Measurements from ENCODE around the gene NOP14. TPM values are rescaled to one million over a fixed set of nuclear protein-coding genes. Genes with fewer than 3 reads are reported as not detected.

The NOP14 gene
- total and polyA plus RNA-seq, 2 of the 8 experiments (the other 6 are each of a cell fraction or from before 2014, with no cell fraction given) = 8.6 to 45.3 TPM

DNA sequence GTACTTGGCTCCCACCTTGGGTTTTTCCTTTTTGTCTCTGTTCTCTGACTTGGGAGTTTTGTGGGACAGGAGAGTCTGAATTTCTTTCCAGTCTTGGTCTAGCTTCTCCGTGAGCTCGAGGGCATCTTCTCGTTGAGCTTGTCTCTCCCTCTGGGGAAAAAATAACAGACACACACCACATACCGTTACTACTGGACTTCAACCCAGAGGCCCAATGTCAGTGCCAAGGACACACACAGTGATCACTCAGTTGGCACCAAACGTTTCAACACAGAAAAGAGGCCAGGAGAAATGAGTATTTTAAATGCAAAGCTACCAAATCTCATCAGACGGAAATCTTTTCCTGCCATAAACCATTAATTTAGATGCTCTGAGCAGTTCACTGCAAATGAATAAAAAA lies 9.7 kb downstream of the NOP14 start:
- H3K79me2 ChIP-seq (ENCODE audit: control insufficient read depth in 1 of 2, insufficient read depth in 2 of 2, low read length in 2 of 2) = peaks cover 0 to 13% of the 10 kb centered on the region in 2 experiments; a peak in 3 of 4 replicates

More for the DNA sequence above, 9.7 kb downstream of the NOP14 start:
- no peak for TF ChIP-seq NANOG (IDR thresholded peaks at IDR 0.05; ENCODE audit: insufficient read depth, low read depth, low read length, poor library complexity, severe bottlenecking)
- no peak for TF ChIP-seq CBX8 (IDR thresholded peaks at IDR 0.05; ENCODE audit: borderline replicate concordance, low read depth, low read length)
- no peak for TF ChIP-seq SP1 (IDR thresholded peaks at IDR 0.05; ENCODE audit: low read depth, low read length)
- TF ChIP-seq RAD21 (IDR thresholded peaks at IDR 0.05 in 1 of 2, conservative IDR thresholded peaks at IDR 0.05 in 1 of 2; ENCODE audit: low read depth in 2 of 2, low read length in 2 of 2) = no peak
- TF ChIP-seq CTBP2 (IDR thresholded peaks at IDR 0.05; ENCODE audit: borderline replicate concordance, insufficient read depth, insufficient read length, low read length) = no peak
- TF ChIP-seq SAP30 (IDR thresholded peaks at IDR 0.05; ENCODE audit: insufficient read depth, insufficient replicate concordance, low read length) = no peak
- Histone ChIP-seq H3K36me3 (ENCODE audit: control insufficient read depth in 2 of 4, insufficient read depth in 4 of 4, low read length in 3 of 4) (peaks cover 57 to 86% (median 75%) of the 10 kb centered on the region in 4 experiments), H4K20me1 (replicated peaks in 1 of 2; ENCODE audit: control insufficient read depth in 1 of 2, insufficient read depth in 2 of 2, low read length in 2 of 2) (peaks cover 0 to 10% of the 10 kb centered on the region in 2 experiments), H3K14ac (ENCODE audit: insufficient read length) (no peak overlapping the region), H3K4me2 (ENCODE audit: insufficient read depth in 1 of 2, low read depth in 2 of 2, low read length in 2 of 2) (no peak overlapping the region), H3K27ac (ENCODE audit: low read depth, low read length) (no peak overlapping the region), H3K4me3 (ENCODE audit: extremely low read depth in 1 of 4, insufficient read depth in 2 of 4, low read depth in 3 of 4, low read length in 4 of 4) (no peak overlapping the region), H4K5ac (ENCODE audit: insufficient read length, low read depth, low read length) (no peak overlapping the region), H4K8ac (ENCODE audit: extremely low read depth, insufficient read depth, low read length) (no peak overlapping the region), H3K18ac (ENCODE audit: extremely low read depth, low read length) (no peak overlapping the region), H2BK12ac (ENCODE audit: low read depth, low read length) (no peak overlapping the region), H2AFZ (ENCODE audit: low read length) (no peak overlapping the region), H3K79me1 (ENCODE audit: low read depth, low read length) (peaks cover 2% of the 10 kb centered on the region; the same call in 1 of the 2 replicates), H3K4me1 (replicated peaks in 1 of 4; ENCODE audit: control insufficient read depth in 3 of 4, insufficient read depth in 4 of 4, low read length in 3 of 4) (no peaks in the 10 kb centered on the region), H3K56ac (replicated peaks; ENCODE audit: insufficient read length, low read depth, low read length) (no peak overlapping the region), H3K9ac (replicated peaks in 1 of 4; ENCODE audit: extremely low read depth in 1 of 4, low read depth in 3 of 4, low read length in 3 of 4) (no peak overlapping the region), H2BK20ac (ENCODE audit: low read length) (no peak overlapping the region), H2BK15ac (ENCODE audit: low read length) (no peak overlapping the region), H4K91ac (replicated peaks; ENCODE audit: insufficient read length, low read length) (no peak overlapping the region), H3K9me3 (ENCODE audit: insufficient read depth in 2 of 2, low read depth in 1 of 2, low read length in 1 of 2) (peaks cover 14 to 15% of the 10 kb centered on the region in 2 experiments), H2BK5ac (ENCODE audit: low read depth, low read length) (no peak overlapping the region), H3K27me3 (replicated peaks in 1 of 4; ENCODE audit: control insufficient read depth in 3 of 4, extremely low read depth in 1 of 4, insufficient read depth in 3 of 4, low read length in 3 of 4) (no peaks in the 10 kb centered on the region), H3K23me2 (ENCODE audit: low read depth, low read length) (no peaks in the 10 kb centered on the region), H3K4ac (replicated peaks; ENCODE audit: insufficient read length, low read depth, low read length) (no peak overlapping the region), H2BK120ac (replicated peaks; ENCODE audit: low read depth, low read length) (no peak overlapping the region), H2AK5ac (ENCODE audit: low read depth, low read length) (no peak overlapping the region), H3K23ac (ENCODE audit: insufficient read length) (no peak overlapping the region)
- FAIRE-seq (no peak), DNase-seq (ENCODE audit: low read depth in 1 of 2, low spot score in 2 of 2) (no peak)
- WGBS, 2 experiments (ENCODE audit: extremely low coverage in 1 of 2, insufficient coverage in 1 of 2, insufficient read length in 1 of 2, insufficient replicate concordance in 2 of 2, low coverage in 1 of 2, low lambda C conversion rate in 2 of 2, missing lambda C conversion rate in 1 of 2) = 92% methylated on average over 6 of the region's 6 CpGs; no CpG with 5 or more reads in 1 of the 2 experiments
- ChIA-PET CTCF (ENCODE audit: partially characterized antibody) (interaction anchor here (0.6 to 2.7 kb wide), 16 partner anchors 9 to 193 kb away, joined by 3 to 23 read pairs (median 4); no protein-coding TSS in a partner anchor), POLR2A (ENCODE audit: partially characterized antibody) (interaction anchor here (1.2 to 5.1 kb wide), 4 partner anchors 9 to 18 kb away, joined by 4 to 23 read pairs (median 12); partner anchors contain the start of genes GRK4 and NOP14)
